Thyroid gland (tissue), 4 donors: ENCODE results near the gene BAK1.

Experiments
- CTCF ChIP-seq, 6 experiments: fragments of 200-600 bp in 3 of 6; fragments of 450-650 bp in 3 of 6; sonication (generic) in 3 of 6; IDR thresholded peaks; one replicate each; pipeline ENCODE4 v1.5.1; 2016 to 2019; ENCODE audit warnings: antibody characterized with exemption in 6 of 6, mild to moderate bottlenecking in 2 of 6, inconsistent platforms in 1 of 6, moderate library complexity in 1 of 6
- POLR2A ChIP-seq, 2 donors: fragments of 450-650 bp; IDR thresholded peaks; one replicate each; pipeline ENCODE4 v1.6.1; 2017; ENCODE audit warnings: antibody characterized with exemption in 2 of 2, mild to moderate bottlenecking in 2 of 2, moderate library complexity in 1 of 2

GRCh38 chr6:33549896-33550295 is 30.2 kb downstream of the BAK1 start:
- TF ChIP-seq CTCF (IDR thresholded peaks at IDR 0.05) (no peak), POLR2A (IDR thresholded peaks at IDR 0.05) (no peak)
